ENCODE measurements around the gene TTC39B. TPM values are rescaled to one million over a fixed set of nuclear protein-coding genes. Genes with fewer than 3 reads are reported as not detected.

Gene TTC39B
- total RNA-seq, 1 donor from 2014 or later, result 49.2 TPM

DNA sequence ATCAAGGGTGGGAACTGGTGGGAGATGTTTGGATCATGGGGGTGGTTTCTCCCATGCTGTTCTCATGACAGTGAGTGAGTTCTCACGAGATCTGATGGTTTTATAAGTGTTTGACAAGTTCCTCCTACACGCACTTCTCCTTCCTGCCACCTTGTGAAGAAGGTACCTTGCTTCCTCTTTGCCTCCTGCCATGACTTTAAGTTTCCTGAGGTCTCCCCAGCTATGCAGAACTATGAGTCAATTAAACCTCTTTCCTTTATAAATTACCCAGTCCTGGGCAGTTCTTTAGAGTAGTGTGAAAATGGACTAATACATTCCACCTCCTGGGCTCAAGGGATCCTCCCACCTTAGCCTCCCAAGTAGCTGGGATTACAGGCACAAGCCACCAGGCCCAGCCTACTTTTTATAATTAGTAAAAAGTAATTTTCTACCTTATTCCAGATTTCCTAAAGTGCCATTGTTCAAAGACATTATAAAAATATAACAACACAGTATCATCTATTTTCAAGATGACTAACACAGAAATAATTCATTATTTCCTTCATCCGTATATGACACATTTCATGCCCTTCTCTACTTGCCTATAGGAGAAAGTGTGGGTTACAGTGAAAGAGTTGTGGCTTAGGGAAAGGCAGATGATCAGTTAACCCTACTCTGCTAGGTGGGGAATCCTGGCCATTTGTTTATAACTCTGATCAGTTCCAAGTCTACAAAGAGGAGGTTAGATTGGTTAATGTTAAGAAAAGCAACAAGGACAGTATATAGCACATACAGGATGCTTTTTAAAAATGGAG lies 99.9 kb downstream of the TTC39B start:
- ATAC-seq, result no peak
- intact Hi-C loops (cut with DNase I), result no loop called here

DNA sequence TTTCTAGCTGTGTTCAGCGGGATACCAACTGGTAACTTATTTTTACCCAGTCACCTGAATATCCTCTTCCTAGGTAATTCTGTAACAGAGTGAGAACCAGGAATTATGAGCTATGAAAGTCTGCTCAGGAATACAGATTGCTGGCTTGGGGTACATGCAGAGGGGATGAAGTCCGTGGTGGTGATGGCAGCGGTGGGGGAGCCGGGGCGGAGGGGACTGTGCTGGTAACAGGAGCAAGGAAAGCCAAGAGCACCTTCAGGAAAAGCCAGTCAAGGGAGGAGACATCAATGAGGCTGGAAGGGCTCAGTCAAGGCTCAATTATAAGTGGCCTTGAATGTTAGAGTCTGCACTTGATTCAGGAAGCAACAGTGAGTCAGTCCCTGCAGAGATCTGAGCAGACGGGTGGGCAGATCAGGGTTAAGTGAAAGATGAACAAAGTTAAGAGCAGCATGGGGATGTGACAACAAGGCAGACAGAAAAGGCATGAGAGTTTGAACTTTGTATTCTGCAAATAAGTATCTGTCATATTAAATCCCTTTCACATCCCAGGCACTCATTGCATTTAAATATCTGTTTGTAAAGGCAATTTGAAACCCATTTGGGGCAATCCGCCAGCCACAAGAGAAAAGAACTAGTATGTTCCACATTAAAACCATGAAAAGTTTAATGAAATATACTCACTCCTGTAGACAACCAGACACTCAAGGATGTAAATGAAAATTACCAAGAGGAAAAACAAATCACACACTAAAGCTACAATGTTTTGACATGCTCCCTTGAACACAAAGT lies 101.2 kb downstream of the TTC39B start:
- Histone ChIP-seq H3K36me3 (peaks cover 6% of the 10 kb centered on the region), H3K27ac (no peak overlapping the region), H3K4me3 (no peak overlapping the region), H3K9me3 (no peaks in the 10 kb centered on the region), H3K27me3 (ENCODE audit: low read depth) (no peaks in the 10 kb centered on the region), H3K4me1 (peaks cover under 1% of the 10 kb centered on the region)
- TF ChIP-seq, protein P1, sequence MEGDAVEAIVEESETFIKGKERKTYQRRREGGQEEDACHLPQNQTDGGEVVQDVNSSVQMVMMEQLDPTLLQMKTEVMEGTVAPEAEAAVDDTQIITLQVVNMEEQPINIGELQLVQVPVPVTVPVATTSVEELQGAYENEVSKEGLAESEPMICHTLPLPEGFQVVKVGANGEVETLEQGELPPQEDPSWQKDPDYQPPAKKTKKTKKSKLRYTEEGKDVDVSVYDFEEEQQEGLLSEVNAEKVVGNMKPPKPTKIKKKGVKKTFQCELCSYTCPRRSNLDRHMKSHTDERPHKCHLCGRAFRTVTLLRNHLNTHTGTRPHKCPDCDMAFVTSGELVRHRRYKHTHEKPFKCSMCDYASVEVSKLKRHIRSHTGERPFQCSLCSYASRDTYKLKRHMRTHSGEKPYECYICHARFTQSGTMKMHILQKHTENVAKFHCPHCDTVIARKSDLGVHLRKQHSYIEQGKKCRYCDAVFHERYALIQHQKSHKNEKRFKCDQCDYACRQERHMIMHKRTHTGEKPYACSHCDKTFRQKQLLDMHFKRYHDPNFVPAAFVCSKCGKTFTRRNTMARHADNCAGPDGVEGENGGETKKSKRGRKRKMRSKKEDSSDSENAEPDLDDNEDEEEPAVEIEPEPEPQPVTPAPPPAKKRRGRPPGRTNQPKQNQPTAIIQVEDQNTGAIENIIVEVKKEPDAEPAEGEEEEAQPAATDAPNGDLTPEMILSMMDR (IDR thresholded peaks at IDR 0.05), result no peak
- ATAC-seq, result no peak
- DNase-seq, result no peak
- intact Hi-C loops (cut with DNase I), result no loop called here

More for the DNA sequence above, 99.9 kb downstream of the TTC39B start:
- no peak for DNase-seq
- H3K27ac ChIP-seq, result no peak overlapping the region
- H3K4me3 ChIP-seq, result no peak overlapping the region
- no peaks in the 10 kb centered on the region for H3K9me3 ChIP-seq
- no peaks in the 10 kb centered on the region for H3K27me3 ChIP-seq (ENCODE audit: low read depth)
- H3K36me3 ChIP-seq, result peaks cover 6% of the 10 kb centered on the region
- TF ChIP-seq, protein P1 (IDR thresholded peaks at IDR 0.05), result no peak
- peaks cover 12% of the 10 kb centered on the region for H3K4me1 ChIP-seq

DNA sequence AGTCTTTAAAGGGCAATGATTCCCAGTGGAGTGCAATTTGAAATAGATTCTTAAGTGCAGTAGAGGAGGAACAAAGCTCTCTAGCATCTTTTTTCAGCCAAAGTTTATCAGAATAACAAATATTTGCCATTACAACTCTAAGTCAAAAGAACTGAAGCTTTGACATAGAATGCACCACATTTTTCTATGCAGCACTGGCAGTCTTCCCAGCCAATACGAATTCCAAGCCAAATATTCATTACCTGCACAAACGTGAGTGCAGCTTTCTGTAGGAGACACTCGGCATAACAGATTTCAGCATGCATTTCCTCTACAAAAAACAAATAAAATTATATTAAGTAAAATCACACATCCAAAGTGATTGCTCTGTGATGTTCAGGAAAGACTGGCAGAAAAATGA lies 103.4 kb downstream of the TTC39B start:
- no peaks in the 10 kb centered on the region for H3K27me3 ChIP-seq (ENCODE audit: low read depth)
- no peak overlapping the region for H3K4me3 ChIP-seq
- ATAC-seq (no peak), DNase-seq (no peak)
- H3K36me3 ChIP-seq, result peaks cover 6% of the 10 kb centered on the region
- intact Hi-C loops (cut with DNase I), result no loop called here
- H3K27ac ChIP-seq, result no peak overlapping the region
- no peaks in the 10 kb centered on the region for H3K9me3 ChIP-seq
- H3K4me1 ChIP-seq, result no peaks in the 10 kb centered on the region
- TF ChIP-seq, protein P1 (IDR thresholded peaks at IDR 0.05), result no peak

DNA sequence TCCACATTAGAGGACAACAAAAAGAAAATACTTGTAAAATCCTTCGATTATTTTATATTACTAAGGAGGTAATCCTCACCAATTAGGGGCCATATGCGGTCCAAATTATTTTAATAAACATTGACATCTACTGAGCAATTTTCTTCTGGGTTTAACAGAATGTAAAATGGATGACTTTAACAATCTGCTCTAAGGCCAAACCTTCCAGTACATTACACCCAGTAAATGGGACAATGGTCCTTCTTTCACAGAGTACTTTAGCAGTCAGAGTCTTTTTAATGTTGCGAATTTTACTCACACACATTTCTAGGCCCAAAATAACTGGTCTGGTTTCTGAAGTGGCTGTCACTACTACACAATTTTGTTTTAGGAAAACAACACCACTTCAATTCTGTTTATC lies 106.9 kb downstream of the TTC39B start:
- H3K27ac ChIP-seq, result no peak overlapping the region
- TF ChIP-seq, protein P1 (IDR thresholded peaks at IDR 0.05), result no peak
- no peaks in the 10 kb centered on the region for H3K27me3 ChIP-seq (ENCODE audit: low read depth)
- DNase-seq (no peak), ATAC-seq (no peak)
- H3K4me3 ChIP-seq, result no peak overlapping the region
- no peaks in the 10 kb centered on the region for H3K9me3 ChIP-seq
- intact Hi-C loops (cut with DNase I), result no loop called here
- H3K36me3 ChIP-seq, result peaks cover 17% of the 10 kb centered on the region
- no peaks in the 10 kb centered on the region for H3K4me1 ChIP-seq

DNA sequence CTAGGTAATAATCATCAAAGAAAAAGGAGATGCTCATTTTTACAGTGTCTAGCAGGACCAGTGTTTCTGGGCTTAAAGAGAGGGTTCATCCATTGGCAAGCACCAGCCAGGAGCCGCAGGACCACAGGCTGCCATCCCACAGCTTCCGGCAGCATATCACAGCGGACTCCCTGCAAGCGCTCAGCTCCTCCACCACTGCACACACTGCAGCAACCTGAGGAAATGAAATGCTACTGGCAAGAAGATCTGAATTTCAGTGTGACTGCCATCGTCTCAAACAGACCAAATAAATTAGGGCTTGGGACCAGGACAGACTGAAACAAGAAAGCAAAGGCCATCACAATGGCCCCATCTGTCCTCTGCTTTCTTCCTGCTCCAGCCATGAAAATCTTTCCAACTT lies 114.2 kb downstream of the TTC39B start:
- H3K36me3 ChIP-seq, result peaks cover 69% of the 10 kb centered on the region
- H3K27ac ChIP-seq, result no peak overlapping the region
- TF ChIP-seq, protein P1 (IDR thresholded peaks at IDR 0.05), result no peak
- intact Hi-C loops (cut with DNase I), result no loop called here
- no peaks in the 10 kb centered on the region for H3K27me3 ChIP-seq (ENCODE audit: low read depth)
- H3K9me3 ChIP-seq, result no peaks in the 10 kb centered on the region
- ATAC-seq (no peak), DNase-seq (no peak)
- H3K4me3 ChIP-seq, result no peak overlapping the region
- H3K4me1 ChIP-seq, result no peaks in the 10 kb centered on the region
